Neural crest cell (in vitro differentiated cells): ENCODE results near the gene NUP98. TPM values are rescaled to one million over a fixed set of nuclear protein-coding genes. Genes with fewer than 3 reads are reported as not detected.

ENCODE experiments used
- DNase-seq: peaks from one replicate; pipeline ENCODE4 v3.0.0; 2021; ENCODE audit warnings: low read depth, mixed read lengths, low spot score
- H3K27ac Mint-ChIP-seq: one replicate; pipeline ENCODE4 v1.8.0; 2021; ENCODE audit warnings: mild to moderate bottlenecking, mixed read lengths; ENCODE audit not compliant: unreplicated experiment
- H3K27me3 Mint-ChIP-seq: 2 replicates; pipeline ENCODE4 v1.8.0; 2021; ENCODE audit warnings: low read depth, mild to moderate bottlenecking, mixed read lengths
- H3K36me3 Mint-ChIP-seq: 2 replicates; pipeline ENCODE4 v1.8.0; 2021; ENCODE audit warnings: low read depth, mild to moderate bottlenecking, mixed read lengths
- H3K4me1 Mint-ChIP-seq: 2 replicates; pipeline ENCODE4 v1.8.0; 2021; ENCODE audit warnings: mixed read lengths
- H3K4me3 Mint-ChIP-seq: one replicate; pipeline ENCODE4 v1.8.0; 2021; ENCODE audit warnings: mild to moderate bottlenecking, mixed read lengths
- H3K9me3 Mint-ChIP-seq: 2 replicates; pipeline ENCODE4 v1.8.0; 2021; ENCODE audit warnings: mixed read lengths
- total RNA-seq: library from RNA; stranded (reverse); gene quantifications from 2 replicates; pipeline ENCODE4 v1.2.1, GENCODE V29; 2021
- TF ChIP-seq, protein P1 (sequence below): fragments of 200-600 bp; sonication (generic); conservative IDR thresholded peaks from 2 replicates; pipeline ENCODE4 v1.5.0; 2021; ENCODE audit warnings: antibody characterized with exemption, mild to moderate bottlenecking

Gene NUP98
- total RNA-seq, 1 donor from 2014 or later, result 96.8 TPM

DNA sequence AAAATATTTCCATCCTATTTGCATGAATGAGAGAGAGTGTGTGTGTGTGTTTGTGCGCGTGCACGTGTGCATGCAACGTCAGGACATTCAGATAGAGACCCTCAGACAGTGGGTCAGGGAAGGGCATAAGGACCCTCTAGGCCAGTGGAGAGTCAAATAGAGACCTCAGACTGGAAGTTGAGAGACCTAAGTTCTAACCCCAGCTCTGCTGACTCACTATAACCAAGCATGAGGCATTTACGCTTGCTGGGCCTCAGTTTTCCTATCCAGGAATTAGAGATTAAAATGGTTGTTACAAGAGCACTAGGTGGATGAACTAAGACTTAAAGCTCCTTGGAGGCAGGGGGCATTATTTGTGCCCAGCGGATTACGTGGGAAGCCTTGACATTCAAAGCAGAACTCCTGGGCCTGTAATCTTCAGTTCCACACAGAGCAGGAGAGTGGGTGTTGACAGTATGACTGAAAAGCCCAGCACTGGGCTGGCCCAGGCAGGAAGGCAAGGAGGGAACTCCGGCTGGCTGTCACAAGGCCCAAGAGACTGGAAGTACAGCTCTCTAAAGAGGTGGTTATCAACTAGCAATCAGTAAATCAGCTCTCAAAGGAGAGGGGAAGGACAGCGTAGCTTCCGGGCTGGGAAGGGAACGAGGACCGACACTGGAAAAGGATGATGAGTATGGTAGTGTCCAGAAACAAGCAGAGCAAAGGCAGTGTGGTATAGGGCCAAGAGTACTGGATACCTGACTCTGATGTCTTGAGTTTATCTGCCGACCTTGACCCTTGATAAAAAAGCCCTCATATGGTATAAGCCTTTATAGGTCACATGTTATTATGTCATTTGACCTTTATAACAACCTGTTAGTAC lies 34.3 kb upstream of the NUP98 start:
- Mint-ChIP-seq H3K27me3 (no peaks in the 10 kb centered on the region), H3K27ac (peak overlapping the region; percentile 59), H3K36me3 (peaks cover 30% of the 10 kb centered on the region), H3K4me3 (no peak overlapping the region), H3K9me3 (no peaks in the 10 kb centered on the region), H3K4me1 (peaks cover 23% of the 10 kb centered on the region)
- TF ChIP-seq, protein P1, sequence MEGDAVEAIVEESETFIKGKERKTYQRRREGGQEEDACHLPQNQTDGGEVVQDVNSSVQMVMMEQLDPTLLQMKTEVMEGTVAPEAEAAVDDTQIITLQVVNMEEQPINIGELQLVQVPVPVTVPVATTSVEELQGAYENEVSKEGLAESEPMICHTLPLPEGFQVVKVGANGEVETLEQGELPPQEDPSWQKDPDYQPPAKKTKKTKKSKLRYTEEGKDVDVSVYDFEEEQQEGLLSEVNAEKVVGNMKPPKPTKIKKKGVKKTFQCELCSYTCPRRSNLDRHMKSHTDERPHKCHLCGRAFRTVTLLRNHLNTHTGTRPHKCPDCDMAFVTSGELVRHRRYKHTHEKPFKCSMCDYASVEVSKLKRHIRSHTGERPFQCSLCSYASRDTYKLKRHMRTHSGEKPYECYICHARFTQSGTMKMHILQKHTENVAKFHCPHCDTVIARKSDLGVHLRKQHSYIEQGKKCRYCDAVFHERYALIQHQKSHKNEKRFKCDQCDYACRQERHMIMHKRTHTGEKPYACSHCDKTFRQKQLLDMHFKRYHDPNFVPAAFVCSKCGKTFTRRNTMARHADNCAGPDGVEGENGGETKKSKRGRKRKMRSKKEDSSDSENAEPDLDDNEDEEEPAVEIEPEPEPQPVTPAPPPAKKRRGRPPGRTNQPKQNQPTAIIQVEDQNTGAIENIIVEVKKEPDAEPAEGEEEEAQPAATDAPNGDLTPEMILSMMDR, result no peak
- DNase-seq, result no peak

DNA sequence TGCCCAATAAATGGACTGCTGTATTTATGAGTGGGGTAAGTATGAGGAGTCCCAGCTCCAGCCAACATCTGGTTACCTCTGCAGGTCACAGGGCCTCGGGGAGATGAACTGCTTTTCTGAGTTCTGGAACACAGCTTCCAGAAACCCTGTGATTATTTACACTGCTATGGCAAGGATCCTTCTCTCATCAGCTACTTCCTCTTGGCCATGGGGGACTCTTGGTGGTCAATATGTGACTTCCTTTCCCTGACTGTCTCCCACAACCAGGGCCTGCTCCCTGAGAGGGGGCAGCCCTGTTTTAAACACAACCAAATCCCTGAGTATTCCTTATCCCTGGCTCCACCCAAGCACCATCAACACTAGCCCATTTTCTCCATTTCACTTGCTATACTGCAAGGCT lies 33.4 kb upstream of the NUP98 start:
- TF ChIP-seq, protein P1, result no peak
- Mint-ChIP-seq H3K4me3 (no peak overlapping the region), H3K9me3 (no peaks in the 10 kb centered on the region), H3K27me3 (no peaks in the 10 kb centered on the region), H3K36me3 (peaks cover 30% of the 10 kb centered on the region), H3K27ac (peak overlapping the region; percentile 88), H3K4me1 (peaks cover 28% of the 10 kb centered on the region)
- DNase-seq, result no peak

DNA sequence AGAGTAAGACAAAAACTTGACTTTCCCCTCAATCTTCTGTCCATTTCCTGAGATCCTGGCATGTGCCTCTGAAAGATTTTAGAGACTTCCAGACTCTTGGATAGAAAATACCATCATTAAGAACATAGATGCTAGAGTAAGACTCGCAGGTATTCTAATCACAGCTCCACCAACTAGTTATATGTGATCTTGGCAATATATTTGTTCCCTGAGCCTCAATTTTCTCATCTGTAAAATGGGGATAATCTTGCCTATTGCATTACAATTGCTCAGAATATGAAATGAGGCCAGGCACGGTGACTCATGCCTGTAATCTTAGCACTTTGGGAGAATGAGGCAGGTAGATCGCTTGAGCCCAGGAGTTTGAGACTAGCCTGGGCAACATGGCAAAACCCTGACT lies 32.7 kb upstream of the NUP98 start:
- Mint-ChIP-seq H3K4me1 (peaks cover 21% of the 10 kb centered on the region), H3K4me3 (no peak overlapping the region)

DNA sequence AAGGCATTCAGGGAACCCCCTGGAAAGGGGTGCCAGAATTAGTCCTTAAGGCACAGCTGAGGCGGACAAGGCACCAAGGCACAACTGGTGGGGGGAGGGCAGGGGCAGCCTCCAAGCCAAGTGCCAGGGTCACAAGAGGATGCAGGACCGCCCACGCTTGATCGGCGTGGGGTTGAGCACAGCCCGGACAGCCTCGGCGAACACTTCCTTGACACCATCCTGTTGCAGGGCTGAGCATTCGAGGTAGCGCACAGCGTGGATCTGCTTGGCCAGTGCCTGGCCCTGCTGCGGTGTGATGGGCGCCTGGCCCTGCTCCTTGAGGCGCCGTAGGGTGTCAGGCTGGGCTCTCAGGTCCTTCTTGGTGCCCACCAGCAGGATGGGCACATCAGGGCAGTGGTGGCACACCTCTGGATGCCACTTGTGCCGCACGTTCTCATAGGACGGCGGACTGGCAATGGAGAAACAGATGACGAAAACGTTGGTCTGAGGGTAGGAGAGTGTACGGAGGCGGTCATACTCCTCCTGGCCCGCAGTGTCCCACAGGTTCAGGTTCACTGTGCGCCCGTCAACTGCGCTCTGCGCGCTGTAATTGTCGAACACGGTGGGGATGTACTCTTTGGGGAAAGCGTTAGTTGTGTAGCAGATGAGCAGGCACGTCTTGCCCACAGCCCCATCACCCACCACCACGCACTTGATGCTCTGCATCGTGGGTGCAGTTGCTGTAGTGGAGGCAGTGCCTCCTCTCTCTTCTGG lies 30.3 kb upstream of the NUP98 start:
- TF ChIP-seq, protein P1, result no peak
- no peak overlapping the region for H3K4me3 Mint-ChIP-seq
- no peaks in the 10 kb centered on the region for H3K27me3 Mint-ChIP-seq
- no peaks in the 10 kb centered on the region for H3K9me3 Mint-ChIP-seq
- H3K36me3 Mint-ChIP-seq, result peaks cover 32% of the 10 kb centered on the region
- no peak overlapping the region for H3K27ac Mint-ChIP-seq
- peaks cover 21% of the 10 kb centered on the region for H3K4me1 Mint-ChIP-seq
- no peak for DNase-seq

More for the DNA sequence above, 32.7 kb upstream of the NUP98 start:
- Mint-ChIP-seq H3K27me3 (no peaks in the 10 kb centered on the region), H3K36me3 (peaks cover 29% of the 10 kb centered on the region), H3K9me3 (no peaks in the 10 kb centered on the region), H3K27ac (no peak overlapping the region)
- TF ChIP-seq, protein P1, result no peak
- DNase-seq, result no peak

DNA sequence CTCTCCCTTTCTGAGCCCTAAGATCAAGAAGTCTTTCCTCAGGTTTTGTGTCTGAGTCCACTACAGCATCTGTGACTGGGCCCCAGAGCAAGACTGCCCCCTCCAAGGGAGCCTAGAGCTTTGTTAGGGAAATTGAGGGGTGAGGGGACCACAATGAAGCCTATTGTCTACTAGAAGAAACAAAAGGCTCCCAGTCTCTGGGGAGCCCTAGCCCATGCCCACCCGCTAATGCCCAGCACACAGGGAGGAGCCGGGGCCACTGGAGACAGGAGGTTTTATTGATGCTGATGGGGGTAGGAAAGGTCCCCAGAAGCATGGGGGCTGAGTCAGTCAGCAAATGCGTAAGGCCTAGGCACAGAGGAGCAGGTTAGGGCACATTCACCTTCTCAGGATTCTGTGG lies 29.4 kb upstream of the NUP98 start:
- H3K9me3 Mint-ChIP-seq, result no peaks in the 10 kb centered on the region
- H3K4me3 Mint-ChIP-seq, result peak overlapping the region; percentile 41
- peaks cover 21% of the 10 kb centered on the region for H3K4me1 Mint-ChIP-seq
- TF ChIP-seq, protein P1, result no peak
- no peak for DNase-seq
- no peaks in the 10 kb centered on the region for H3K27me3 Mint-ChIP-seq
- peak overlapping the region; percentile 96 for H3K27ac Mint-ChIP-seq
- H3K36me3 Mint-ChIP-seq, result peaks cover 32% of the 10 kb centered on the region
